Heart left ventricle (tissue), 16 donors: Measurements from ENCODE around the gene ANP32A. TPM values are rescaled to one million over a fixed set of nuclear protein-coding genes. Genes with fewer than 3 reads are reported as not detected.

ENCODE experiments used
- ATAC-seq, 4 donors: fragments of 200-7000 bp; cut with Tn5 transposase; one replicate each; pipeline ENCODE4 v1.9.1; 2020 to 2022; ENCODE audit warnings: moderate library complexity in 4 of 4, mild to moderate bottlenecking in 3 of 4, moderate number of reproducible peaks in 1 of 4
- DNase-seq, 5 donors: peaks; one replicate each; pipeline ENCODE4 v3.0.0-alpha.2; 2020
- H3K27ac ChIP-seq, 12 donors: fragments of 200-600 bp; sonication (generic) in 4 of 12; one replicate each; pipeline versions ENCODE4 v1.5.0 to v1.8.0; 2016 to 2022; ENCODE audit warnings: mild to moderate bottlenecking in 2 of 12
- H3K27me3 ChIP-seq, 9 donors: fragments of 200-600 bp; sonication (generic) in 2 of 9; one replicate each; pipeline versions ENCODE4 v1.5.1 to v1.8.0; 2016 to 2022; ENCODE audit warnings: mild to moderate bottlenecking in 3 of 9
- H3K36me3 ChIP-seq, 9 donors: fragments of 200-600 bp; sonication (generic) in 2 of 9; one replicate each; pipeline versions ENCODE4 v1.5.0 to v1.8.0; 2018 to 2022; ENCODE audit warnings: mild to moderate bottlenecking in 2 of 9
- H3K4me1 ChIP-seq, 12 donors: fragments of 200-600 bp; sonication (generic) in 4 of 12; one replicate each; pipeline versions ENCODE4 v1.5.0 to v1.8.0; 2016 to 2022; ENCODE audit warnings: mild to moderate bottlenecking in 3 of 12
- H3K4me3 ChIP-seq, 12 donors: fragments of 200-600 bp; sonication (generic) in 4 of 12; one replicate each; pipeline versions ENCODE4 v1.5.0 to v1.8.0; 2017 to 2022; ENCODE audit warnings: mild to moderate bottlenecking in 9 of 12, moderate library complexity in 4 of 12
- H3K9me3 ChIP-seq, 12 donors: fragments of 200-600 bp; sonication (generic) in 4 of 12; one replicate each; pipeline versions ENCODE4 v1.5.0 to v1.8.0; 2016 to 2022; ENCODE audit warnings: mild to moderate bottlenecking in 1 of 12
- POLR2A ChIP-seq, 2 donors: fragments of 450-650 bp; IDR thresholded peaks; one replicate each; pipeline ENCODE4 v1.6.1; 2017; ENCODE audit warnings: antibody characterized with exemption in 2 of 2, mild to moderate bottlenecking in 2 of 2, moderate library complexity in 2 of 2
- WGBS, 4 donors: extraction: QIAGEN DNeasy Blood & Tissue Kit in 2 of 4; methylation state at CpG; one replicate each; pipeline versions ENCODE4 v1.1.5 to v1.1.7; 2013 to 2018; 5-methylcytosine and 5-hydroxymethylcytosine counted together
- intact Hi-C, 10 donors: fragments of 100-400 bp; cut with DNase I; formaldehyde crosslinking; loops; one replicate each; pipeline versions ENCODE4 v1.11.1 to v1.14.2; 2022
- polyA plus RNA-seq, 2 donors: library from polyadenylated mRNA; stranded (reverse); fragments of 200-250 nt; gene quantifications; one replicate each; pipeline ENCODE4 v1.2.3, GENCODE V29; 2013
- total RNA-seq, 9 donors: library from RNA; depleted of rRNA in 2 of 9; stranded (reverse); fragments of >200 nt in 2 of 9; fragmentation: NEBNext Ultra II Directional in 3 of 9; extraction: Animal tissue kit (Norgen Biotek cat#: 25700) in 3 of 9; gene quantifications; one replicate each; pipeline versions ENCODE4 v1.1.0 to v1.2.4, GENCODE V29; 2016 to 2023
- TF ChIP-seq, protein P1 (sequence below), 12 donors: fragments of 200-600 bp; sonication (generic) in 4 of 12; IDR thresholded peaks; one replicate each; pipeline versions ENCODE4 v1.5.0 to v1.8.0; 2018 to 2022; ENCODE audit warnings: antibody characterized with exemption in 12 of 12, mild to moderate bottlenecking in 5 of 12
- donor health status: ischemic (EF 13 %, LVEDD 7.1; RV severe dilation, severe dysfunction).
- donor health status: healthy with polysubstance abuse.
- donor health status: DM: no; HTN: yes; CAD: no.
- donor health status: DM: no; HTN: no; CAD: no.
- donor health status: ischemic (EF 25% LVEDD 6.9; RV normal size, moderate dysfunction).
- donor health status: ischemic (EF 25% LVEDD 5.7; RV mildly dilated, moderate dysfunction).
- donor health status: healthy.
- donor health status: DM: yes; HTN: yes; CAD: no.
- donor health status: ischemic (EF 35%, LVEDD 5.7; RV mildly dilated, moderate dysfunction).
- donor health status: nonischemic (EF 11% LVEDD 7.7; RV severe dilation, severe dysfunction).
- donor health status: DM: yes; HTN: yes; CAD: no.
- donor health status: PGD.
- donor health status: ischemic (EF 29% LVEDD 5.4; RV normal size, mild dysfunction).
- donor health status: nonischemic (EF 23%, LVEDD 6.1; RV moderate dilation, normal function).

ANP32A gene
- total and polyA plus RNA-seq, 11 donors = 55.7 to 202 (median 142) TPM

DNA sequence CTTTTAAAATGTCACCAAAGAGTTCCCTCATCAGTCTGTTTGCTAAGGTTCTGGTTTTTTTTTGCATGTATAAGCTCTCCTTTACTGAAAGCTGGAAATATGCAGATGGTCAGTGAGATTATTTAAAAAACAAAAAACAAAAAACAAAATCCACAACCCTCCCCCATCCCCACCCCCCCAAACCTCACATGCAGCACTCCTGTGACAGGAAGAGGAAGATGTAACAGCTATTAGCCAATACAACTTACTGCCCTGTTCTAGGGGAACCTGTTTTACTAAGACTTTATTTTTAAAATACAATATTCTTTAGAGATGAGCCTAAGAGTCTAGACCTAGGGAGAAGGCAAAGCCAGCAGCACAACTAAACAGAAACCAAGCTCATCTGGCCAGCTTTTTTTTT is 39.5 kb downstream of the ANP32A start:
- DNase-seq (peak in 1 of 5 donors; percentile 8), ATAC-seq (no peak)
- Histone ChIP-seq H3K4me3 (peak overlapping the region in 1 of 12 donors; percentile 40), H3K9me3 (no peaks in the 10 kb centered on the region), H3K27me3 (no peaks in the 10 kb centered on the region), H3K4me1 (peaks cover 0 to 44% (median 19%) of the 10 kb centered on the region in 12 donors), H3K27ac (peak overlapping the region in 11 of 12 donors; percentile 1 to 87 (median 59)), H3K36me3 (peaks cover 0 to 90% (median 82%) of the 10 kb centered on the region in 9 donors)
- intact Hi-C loops = loop anchor here (5.0 to 10.0 kb wide), 4 partner anchors 36 to 96 kb away; no protein-coding TSS in a partner anchor
- TF ChIP-seq, protein P1, sequence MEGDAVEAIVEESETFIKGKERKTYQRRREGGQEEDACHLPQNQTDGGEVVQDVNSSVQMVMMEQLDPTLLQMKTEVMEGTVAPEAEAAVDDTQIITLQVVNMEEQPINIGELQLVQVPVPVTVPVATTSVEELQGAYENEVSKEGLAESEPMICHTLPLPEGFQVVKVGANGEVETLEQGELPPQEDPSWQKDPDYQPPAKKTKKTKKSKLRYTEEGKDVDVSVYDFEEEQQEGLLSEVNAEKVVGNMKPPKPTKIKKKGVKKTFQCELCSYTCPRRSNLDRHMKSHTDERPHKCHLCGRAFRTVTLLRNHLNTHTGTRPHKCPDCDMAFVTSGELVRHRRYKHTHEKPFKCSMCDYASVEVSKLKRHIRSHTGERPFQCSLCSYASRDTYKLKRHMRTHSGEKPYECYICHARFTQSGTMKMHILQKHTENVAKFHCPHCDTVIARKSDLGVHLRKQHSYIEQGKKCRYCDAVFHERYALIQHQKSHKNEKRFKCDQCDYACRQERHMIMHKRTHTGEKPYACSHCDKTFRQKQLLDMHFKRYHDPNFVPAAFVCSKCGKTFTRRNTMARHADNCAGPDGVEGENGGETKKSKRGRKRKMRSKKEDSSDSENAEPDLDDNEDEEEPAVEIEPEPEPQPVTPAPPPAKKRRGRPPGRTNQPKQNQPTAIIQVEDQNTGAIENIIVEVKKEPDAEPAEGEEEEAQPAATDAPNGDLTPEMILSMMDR (IDR thresholded peaks at IDR 0.05) = no peak
- no peak for TF ChIP-seq POLR2A (IDR thresholded peaks at IDR 0.05)

DNA sequence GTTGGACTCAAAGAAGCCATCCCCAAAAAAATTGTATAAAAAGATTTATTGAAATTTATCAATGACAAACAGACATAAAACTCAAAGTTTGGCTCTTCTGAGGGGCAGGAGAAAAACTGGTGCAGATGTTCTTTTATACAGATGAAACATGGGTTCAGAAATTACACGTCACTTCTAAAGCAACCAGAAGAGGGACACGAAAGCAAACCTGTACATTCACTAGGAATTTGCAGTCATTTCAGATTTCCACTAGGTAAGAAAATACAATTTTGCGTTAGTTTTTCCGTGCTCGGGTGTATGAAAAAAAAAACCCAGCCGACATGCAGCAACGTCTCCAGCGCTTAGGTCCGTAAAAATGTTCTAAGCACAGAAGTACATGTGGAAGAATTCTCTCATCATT is 41.8 kb downstream of the ANP32A start:
- H3K4me1 ChIP-seq = peaks cover 0 to 59% (median 36%) of the 10 kb centered on the region in 12 donors
- DNase-seq = no peak
- H3K9me3 ChIP-seq = peaks cover 0 to 3% (median 0%) of the 10 kb centered on the region in 12 donors
- ATAC-seq = no peak
- H3K4me3 ChIP-seq = no peak overlapping the region
- peaks cover 0 to 67% (median 58%) of the 10 kb centered on the region in 9 donors for H3K36me3 ChIP-seq
- TF ChIP-seq, protein P1 (IDR thresholded peaks at IDR 0.05) = no peak
- no peak for TF ChIP-seq POLR2A (IDR thresholded peaks at IDR 0.05)
- intact Hi-C loops = loop anchor here in 2 of 10 donors (5.0 kb wide), 2 partner anchors 38 to 47 kb away; no protein-coding TSS in a partner anchor
- no peaks in the 10 kb centered on the region for H3K27me3 ChIP-seq
- 90 to 93% (median 92%) methylated on average over 9 of the region's 9 CpGs for WGBS, 4 donors
- H3K27ac ChIP-seq = no peak overlapping the region

DNA sequence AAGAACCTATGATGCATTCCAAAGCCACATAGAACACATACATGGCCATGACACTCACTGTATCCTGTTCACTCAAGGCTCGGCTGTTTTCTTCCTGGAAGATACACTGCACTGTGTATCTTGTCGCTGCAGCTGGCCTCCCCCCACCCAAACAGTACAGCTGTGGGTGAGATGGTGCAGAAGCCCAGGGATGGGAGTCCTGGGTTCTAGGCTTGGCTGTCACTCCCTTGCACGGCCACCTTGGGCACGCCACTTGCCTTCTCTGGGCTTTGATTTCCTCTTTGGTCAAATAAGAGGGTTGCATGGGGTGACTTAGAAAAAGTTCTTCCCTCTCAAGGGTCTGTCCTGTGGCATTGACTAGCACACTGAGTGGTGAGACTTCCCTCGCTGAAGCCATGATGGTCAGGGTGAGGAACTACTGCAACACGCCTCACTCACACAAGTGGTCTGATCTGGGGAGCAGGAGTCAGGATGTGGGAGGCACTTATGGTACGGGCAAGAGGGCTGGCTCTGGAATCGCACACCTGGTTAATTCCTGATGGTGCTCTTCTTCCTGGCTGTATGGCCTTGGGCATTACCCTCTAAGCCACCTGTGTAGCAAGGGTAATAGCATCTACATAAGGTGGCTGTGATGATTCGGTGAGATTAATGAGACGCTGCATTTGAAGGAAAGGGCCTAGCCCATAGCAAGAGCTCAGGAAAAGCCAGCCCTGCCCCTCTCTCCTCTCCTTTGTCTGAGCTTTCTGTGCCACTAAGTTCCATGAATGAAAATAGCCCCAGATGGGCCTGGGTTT is 44.0 kb downstream of the ANP32A start:
- Histone ChIP-seq H3K27me3 (no peaks in the 10 kb centered on the region), H3K4me3 (no peak overlapping the region), H3K36me3 (peaks cover 0 to 45% (median 38%) of the 10 kb centered on the region in 9 donors), H3K27ac (peak overlapping the region in 11 of 12 donors; percentile 2 to 89 (median 64)), H3K9me3 (peaks cover 0 to 3% (median 0%) of the 10 kb centered on the region in 12 donors), H3K4me1 (peaks cover 0 to 38% (median 22%) of the 10 kb centered on the region in 12 donors)
- TF ChIP-seq, protein P1 (IDR thresholded peaks at IDR 0.05) = no peak
- TF ChIP-seq POLR2A (IDR thresholded peaks at IDR 0.05) = no peak
- intact Hi-C loops = loop anchor here in 2 of 10 donors (5.0 kb wide), 2 partner anchors 41 to 44 kb away; no protein-coding TSS in a partner anchor
- DNase-seq (no peak), ATAC-seq (peak in 2 of 4 donors; percentile 6 to 10)
- WGBS, 4 donors = 80 to 87% (median 86%) methylated on average over 9 to 10 of the region's 10 CpGs
